Caco-2 (cell line): Measurements from ENCODE around the gene BCR. TPM values are rescaled to one million over a fixed set of nuclear protein-coding genes. Genes with fewer than 3 reads are reported as not detected.
A peak's percentile ranks its signal among the peaks of the same experiment; 100 is the strongest.

Experiments used
- BruUV-seq: library from RNA; stranded (reverse); fragments of 400-500 nt; replicated peaks from 2 replicates; lab custom pipeline; 2021; lab: Mats Ljungman, UMichigan
- CTCF ChIA-PET: fragments of 300-600 bp; sonication (Branson Sonifier 250); formaldehyde crosslinking; loops from one replicate; lab custom pipeline; 2022; ENCODE audit warnings: antibody characterized with exemption; lab: Charles Lee
- POLR2A ChIA-PET: fragments of 300-600 bp; sonication (Branson Sonifier 250); formaldehyde crosslinking; loops from one replicate; lab custom pipeline; 2022; ENCODE audit warnings: antibody characterized with exemption; lab: Charles Lee
- DNase-seq, 2 experiments: peaks; one replicate each; pipeline versions ENCODE4 v3.0.0 to v3.0.0-alpha.2; 2020 to 2022
- H3K27me3 ChIP-seq: replicated peaks from 2 replicates; pipeline ENCODE4 v1.6.0; 2011; ENCODE audit warnings: low read length; ENCODE audit not compliant: control insufficient read depth, insufficient read depth
- H3K36me3 ChIP-seq: 2 replicates; pipeline ENCODE4 v1.5.1; 2011; ENCODE audit warnings: low read length; ENCODE audit not compliant: control insufficient read depth, insufficient read depth
- H3K4me1 ChIP-seq: fragments of 250-450 bp; sonication (Bioruptor Pico); 2 replicates; pipeline ENCODE4 v1.5.1; 2020; ENCODE audit warnings: mild to moderate bottlenecking
- H3K4me3 ChIP-seq: 2 replicates; pipeline ENCODE4 v1.5.1; 2011; ENCODE audit warnings: low read depth, mild to moderate bottlenecking, control low read depth, low read length
- H3K9me3 ChIP-seq: fragments of 250-450 bp; sonication (Bioruptor Pico); 2 replicates; pipeline ENCODE4 v1.5.1; 2020; ENCODE audit warnings: mild to moderate bottlenecking, moderate library complexity
- H3K27ac Mint-ChIP-seq: one replicate; pipeline ENCODE4 v1.8.0; 2022; ENCODE audit warnings: mixed read lengths; ENCODE audit not compliant: unreplicated experiment
- H3K27me3 Mint-ChIP-seq: one replicate; pipeline ENCODE4 v1.8.0; 2022; ENCODE audit warnings: mixed read lengths; ENCODE audit not compliant: insufficient read depth, unreplicated experiment
- H3K36me3 Mint-ChIP-seq: one replicate; pipeline ENCODE4 v1.8.0; 2022; ENCODE audit warnings: mild to moderate bottlenecking, mixed read lengths; ENCODE audit not compliant: insufficient read depth, unreplicated experiment
- H3K4me1 Mint-ChIP-seq: one replicate; pipeline ENCODE4 v1.8.0; 2022; ENCODE audit warnings: low read depth, mixed read lengths; ENCODE audit not compliant: unreplicated experiment
- H3K4me3 Mint-ChIP-seq: one replicate; pipeline ENCODE4 v1.8.0; 2022; ENCODE audit warnings: mild to moderate bottlenecking, moderate library complexity, mixed read lengths; ENCODE audit not compliant: unreplicated experiment
- H3K9me3 Mint-ChIP-seq: one replicate; pipeline ENCODE4 v1.8.0; 2022; ENCODE audit warnings: mixed read lengths; ENCODE audit not compliant: unreplicated experiment
- intact Hi-C: fragments of 100-400 bp; cut with micrococcal nuclease; formaldehyde crosslinking; loops from one replicate; pipeline ENCODE4 v1.10.0; 2022; ENCODE audit not compliant: unreplicated experiment
- total RNA-seq: library from RNA; stranded (reverse); gene quantifications from 2 replicates; pipeline ENCODE4 v1.2.3, GENCODE V29; 2022
- TF ChIP-seq, protein P1 (sequence below), 2 experiments: fragments of 200-600 bp in 1 of 2; IDR thresholded peaks; 1 replicate in 1 of 2; 2 replicates in 1 of 2; pipeline versions ENCODE4 v1.5.1 to v1.8.0; 2011 to 2022; ENCODE audit warnings: antibody characterized with exemption in 1 of 2, control low read depth in 1 of 2, inconsistent platforms in 1 of 2, low read depth in 1 of 2, low read length in 1 of 2, mild to moderate bottlenecking in 1 of 2, moderate library complexity in 1 of 2; ENCODE audit not compliant: insufficient read depth in 1 of 2, severe bottlenecking in 1 of 2, unreplicated experiment in 1 of 2

Gene BCR
- total RNA-seq, 1 experiment from 2014 or later: 87.4 TPM

DNA sequence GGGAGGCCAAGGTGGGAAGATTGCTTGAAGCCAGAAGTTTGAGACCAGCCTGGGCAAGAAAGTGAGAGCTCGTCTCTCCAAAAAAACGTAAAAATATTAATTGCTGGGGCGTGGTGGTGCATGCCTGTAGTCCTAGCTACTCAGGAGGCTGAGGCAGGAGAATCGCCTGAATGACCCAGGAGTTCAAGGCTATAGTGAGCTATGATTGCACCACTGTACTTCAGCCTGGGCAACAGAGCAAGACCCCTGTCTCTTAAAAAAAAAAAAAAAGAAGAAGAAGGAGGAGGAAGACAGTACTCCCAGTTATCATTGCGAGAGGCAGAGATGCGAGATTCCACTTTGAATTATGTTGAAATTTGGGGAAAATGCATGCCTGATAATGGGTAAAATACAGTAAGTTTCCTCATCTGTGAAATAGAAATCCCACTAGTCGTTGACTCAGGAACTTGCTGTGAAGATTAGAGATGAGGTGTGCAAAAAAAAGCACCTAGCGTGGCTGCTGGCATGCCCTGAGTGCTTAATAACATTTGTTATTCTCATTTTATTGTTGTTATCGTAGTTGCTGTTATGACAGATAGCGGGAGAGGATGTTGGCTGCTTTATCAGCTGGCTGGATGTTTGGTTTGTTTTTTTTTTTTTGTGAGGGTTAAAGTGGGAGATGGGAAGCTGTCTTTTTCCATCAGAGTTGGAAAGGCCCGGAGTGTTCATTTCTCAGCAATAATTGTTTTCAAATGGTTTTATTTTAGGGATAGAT, 33.4 kb downstream of the BCR start:
- H3K27ac Mint-ChIP-seq: no peak overlapping the region
- POLR2A ChIA-PET: no interaction called here

DNA sequence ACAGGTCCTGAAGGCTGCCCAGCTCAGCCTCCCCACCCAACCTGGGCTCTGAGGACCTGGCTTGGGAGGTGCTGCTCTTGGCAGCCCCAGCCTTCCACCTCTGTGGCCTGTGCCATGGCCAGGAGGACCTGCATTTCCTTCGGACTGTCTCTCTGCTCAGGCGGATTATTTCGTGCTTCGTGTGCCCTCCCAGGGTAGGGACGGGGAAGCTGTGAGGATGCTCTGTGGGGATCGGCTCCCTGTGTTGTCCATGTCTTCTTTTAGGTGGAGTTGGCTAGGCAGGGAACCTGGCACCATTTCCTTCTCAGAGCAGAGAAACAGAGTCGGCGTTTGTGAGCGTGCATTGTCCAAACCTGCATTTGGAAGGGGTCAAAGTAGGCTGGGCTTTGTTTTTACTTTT, 34.1 kb downstream of the BCR start:
- DNase-seq: no peak
- no peak overlapping the region for H3K4me3 Mint-ChIP-seq
- H3K9me3 ChIP-seq: no peaks in the 10 kb centered on the region
- no peak overlapping the region for H3K27ac Mint-ChIP-seq
- no peaks in the 10 kb centered on the region for H3K36me3 ChIP-seq
- intact Hi-C loops: no loop called here
- ChIA-PET POLR2A (no interaction called here), CTCF (no interaction called here)
- H3K4me3 ChIP-seq: no peak overlapping the region
- H3K9me3 Mint-ChIP-seq: no peaks in the 10 kb centered on the region
- H3K4me1 ChIP-seq: peaks cover 31% of the 10 kb centered on the region
- H3K4me1 Mint-ChIP-seq: peaks cover 32% of the 10 kb centered on the region
- no peaks in the 10 kb centered on the region for H3K27me3 ChIP-seq
- no peaks in the 10 kb centered on the region for H3K27me3 Mint-ChIP-seq
- peaks cover 11% of the 10 kb centered on the region for H3K36me3 Mint-ChIP-seq
- BruUV-seq: no TSS peak
- TF ChIP-seq, protein P1, sequence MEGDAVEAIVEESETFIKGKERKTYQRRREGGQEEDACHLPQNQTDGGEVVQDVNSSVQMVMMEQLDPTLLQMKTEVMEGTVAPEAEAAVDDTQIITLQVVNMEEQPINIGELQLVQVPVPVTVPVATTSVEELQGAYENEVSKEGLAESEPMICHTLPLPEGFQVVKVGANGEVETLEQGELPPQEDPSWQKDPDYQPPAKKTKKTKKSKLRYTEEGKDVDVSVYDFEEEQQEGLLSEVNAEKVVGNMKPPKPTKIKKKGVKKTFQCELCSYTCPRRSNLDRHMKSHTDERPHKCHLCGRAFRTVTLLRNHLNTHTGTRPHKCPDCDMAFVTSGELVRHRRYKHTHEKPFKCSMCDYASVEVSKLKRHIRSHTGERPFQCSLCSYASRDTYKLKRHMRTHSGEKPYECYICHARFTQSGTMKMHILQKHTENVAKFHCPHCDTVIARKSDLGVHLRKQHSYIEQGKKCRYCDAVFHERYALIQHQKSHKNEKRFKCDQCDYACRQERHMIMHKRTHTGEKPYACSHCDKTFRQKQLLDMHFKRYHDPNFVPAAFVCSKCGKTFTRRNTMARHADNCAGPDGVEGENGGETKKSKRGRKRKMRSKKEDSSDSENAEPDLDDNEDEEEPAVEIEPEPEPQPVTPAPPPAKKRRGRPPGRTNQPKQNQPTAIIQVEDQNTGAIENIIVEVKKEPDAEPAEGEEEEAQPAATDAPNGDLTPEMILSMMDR (IDR thresholded peaks at IDR 0.05; ENCODE audit: insufficient read depth in 1 of 2, low read depth in 1 of 2, low read length in 1 of 2, severe bottlenecking in 1 of 2, unreplicated experiment in 1 of 2): no peak

More for the DNA sequence above, 33.4 kb downstream of the BCR start:
- BruUV-seq: no TSS peak
- Mint-ChIP-seq H3K27me3 (no peaks in the 10 kb centered on the region), H3K4me3 (no peak overlapping the region), H3K4me1 (peaks cover 27% of the 10 kb centered on the region), H3K9me3 (no peaks in the 10 kb centered on the region), H3K36me3 (peaks cover 14% of the 10 kb centered on the region)
- no peaks in the 10 kb centered on the region for H3K36me3 ChIP-seq
- DNase-seq: no peak
- peaks cover 25% of the 10 kb centered on the region for H3K4me1 ChIP-seq
- intact Hi-C loops: no loop called here
- no peaks in the 10 kb centered on the region for H3K9me3 ChIP-seq
- CTCF ChIA-PET: no interaction called here
- no peak overlapping the region for H3K4me3 ChIP-seq
- H3K27me3 ChIP-seq: no peaks in the 10 kb centered on the region
- TF ChIP-seq, protein P1 (IDR thresholded peaks at IDR 0.05; ENCODE audit: insufficient read depth in 1 of 2, low read depth in 1 of 2, low read length in 1 of 2, severe bottlenecking in 1 of 2, unreplicated experiment in 1 of 2): no peak

DNA sequence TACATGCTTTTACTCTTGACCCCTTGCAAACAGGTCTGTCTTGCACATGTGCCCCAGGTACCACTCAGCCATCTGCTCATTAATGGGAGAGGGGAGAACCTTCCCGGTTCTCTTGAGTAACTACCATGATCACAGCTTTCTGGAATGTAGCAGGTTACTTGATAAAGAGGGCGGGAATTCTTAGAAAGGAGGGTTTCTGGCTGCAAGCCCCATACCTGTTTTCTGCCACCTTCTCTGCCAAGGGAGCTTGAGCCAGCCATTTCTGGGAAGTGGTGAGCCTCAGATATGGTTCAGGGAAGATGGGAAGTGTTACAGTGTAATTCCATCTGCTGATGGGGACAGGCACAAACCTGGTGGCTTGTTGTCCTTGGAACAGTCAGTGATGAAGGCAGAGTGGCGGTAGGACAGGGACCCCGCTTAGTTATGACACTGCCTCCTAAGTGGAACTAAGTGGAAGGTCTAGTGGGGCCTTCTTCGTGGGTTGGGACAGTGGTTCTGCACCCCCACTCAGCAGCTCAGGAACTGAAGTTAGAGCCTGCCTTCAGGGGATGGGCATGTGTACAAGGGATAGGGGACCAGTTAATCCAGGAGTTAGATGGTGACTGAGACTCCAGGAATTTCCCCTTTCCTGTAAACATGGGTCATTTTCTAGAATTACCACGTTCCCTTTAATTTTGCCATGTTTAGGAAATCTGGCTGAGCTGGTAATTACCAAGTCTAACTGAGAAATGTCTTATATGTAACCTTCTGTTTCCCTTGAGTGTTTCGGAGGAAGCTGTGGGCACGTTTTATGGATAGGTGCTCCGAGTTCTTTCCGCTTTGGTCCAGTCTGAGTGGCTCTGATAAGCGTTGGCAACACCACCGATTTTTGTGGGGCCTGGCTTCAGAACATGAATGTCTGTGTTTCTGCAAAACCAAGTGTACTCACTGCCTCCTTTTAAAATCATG, 35.3 kb downstream of the BCR start:
- no peak overlapping the region for H3K4me3 Mint-ChIP-seq
- ChIA-PET CTCF (interaction anchor here (0.6 kb wide), 1 partner anchor 10 kb away, joined by 8 read pairs; no protein-coding TSS in a partner anchor), POLR2A (no interaction called here)
- peaks cover 39% of the 10 kb centered on the region for H3K4me1 Mint-ChIP-seq
- no TSS peak for BruUV-seq
- no peaks in the 10 kb centered on the region for H3K27me3 ChIP-seq
- no peak for DNase-seq
- TF ChIP-seq, protein P1 (IDR thresholded peaks at IDR 0.05; ENCODE audit: insufficient read depth in 1 of 2, low read depth in 1 of 2, low read length in 1 of 2, severe bottlenecking in 1 of 2, unreplicated experiment in 1 of 2): no peak
- H3K9me3 ChIP-seq: no peaks in the 10 kb centered on the region
- H3K27me3 Mint-ChIP-seq: no peaks in the 10 kb centered on the region
- H3K4me3 ChIP-seq: no peak overlapping the region
- peaks cover 41% of the 10 kb centered on the region for H3K4me1 ChIP-seq
- peak overlapping the region; percentile 19 for H3K27ac Mint-ChIP-seq
- H3K9me3 Mint-ChIP-seq: no peaks in the 10 kb centered on the region
- intact Hi-C loops: no loop called here
- peaks cover 10% of the 10 kb centered on the region for H3K36me3 Mint-ChIP-seq
- no peaks in the 10 kb centered on the region for H3K36me3 ChIP-seq
